Fibroblast of skin of abdomen (primary cell): ENCODE data around the gene DFFB. TPM values are rescaled to one million over a fixed set of nuclear protein-coding genes. Genes with fewer than 3 reads are reported as not detected.
"Not testable (repeated sequence)": the region's sequence is repeated elsewhere in the genome, so short reads cannot be mapped to it uniquely, and the experiment has no call there.

ENCODE experiments used
- DNase-seq: peaks from one replicate; pipeline ENCODE4 v3.0.0-alpha.2; 2013
- polyA plus RNA-seq, 2 experiments: library from polyadenylated mRNA; unstranded; fragments of 120-200 nt; gene quantifications; one replicate each; pipeline ENCODE4 v1.2.1, GENCODE V29; 2013; ENCODE audit not compliant: insufficient read length in 2 of 2

Gene DFFB, protein sequence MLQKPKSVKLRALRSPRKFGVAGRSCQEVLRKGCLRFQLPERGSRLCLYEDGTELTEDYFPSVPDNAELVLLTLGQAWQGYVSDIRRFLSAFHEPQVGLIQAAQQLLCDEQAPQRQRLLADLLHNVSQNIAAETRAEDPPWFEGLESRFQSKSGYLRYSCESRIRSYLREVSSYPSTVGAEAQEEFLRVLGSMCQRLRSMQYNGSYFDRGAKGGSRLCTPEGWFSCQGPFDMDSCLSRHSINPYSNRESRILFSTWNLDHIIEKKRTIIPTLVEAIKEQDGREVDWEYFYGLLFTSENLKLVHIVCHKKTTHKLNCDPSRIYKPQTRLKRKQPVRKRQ
- polyA plus RNA-seq (2013, experiment 1 of 2; ENCODE audit: insufficient read length), result 5.6 TPM
- 6.0 TPM for polyA plus RNA-seq (2013, experiment 2 of 2; ENCODE audit: insufficient read length)

DNA sequence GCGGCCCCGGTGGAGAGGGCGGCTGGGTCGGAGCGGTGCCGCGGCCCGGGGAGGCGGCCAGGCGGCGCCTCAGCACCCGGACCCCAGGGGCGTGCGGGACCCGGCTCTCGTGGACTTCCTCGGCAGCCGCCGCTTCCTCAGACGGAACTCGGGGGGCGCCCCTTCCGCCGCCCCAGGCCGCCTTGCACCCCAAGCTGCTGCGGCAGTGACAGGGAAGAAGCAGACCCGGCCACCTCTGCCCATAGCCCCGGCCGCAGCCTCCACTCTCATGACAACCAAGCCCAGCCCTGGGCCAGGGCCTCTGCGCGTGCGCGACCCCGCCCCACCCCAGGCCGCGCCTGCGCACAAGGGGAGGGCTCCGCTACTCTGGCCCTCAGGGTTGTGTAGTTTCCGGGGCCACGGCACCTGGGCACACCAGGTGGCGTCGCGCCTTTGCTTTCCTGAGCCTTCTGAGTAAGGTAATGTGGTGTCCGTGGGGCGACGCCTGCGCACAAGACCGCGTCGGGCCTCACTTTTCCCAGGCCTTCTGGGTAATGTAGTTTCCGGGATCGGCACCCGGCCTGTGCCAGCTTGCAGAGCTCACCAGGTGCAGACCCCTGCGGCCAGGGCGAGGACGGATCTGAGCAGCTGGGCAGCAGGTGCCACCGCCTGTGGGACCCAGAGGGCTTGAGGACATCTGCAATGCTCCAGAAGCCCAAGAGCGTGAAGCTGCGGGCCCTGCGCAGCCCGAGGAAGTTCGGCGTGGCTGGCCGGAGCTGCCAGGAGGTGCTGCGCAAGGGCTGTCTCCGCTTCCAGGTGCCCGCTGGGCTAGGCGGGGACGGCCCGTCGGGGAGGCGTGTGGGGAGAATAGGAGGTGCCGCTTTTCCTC, at the start of gene DFFB, which contains the start of gene CEP104:
Gene DFFB, plus strand, starts transcription at position 554 of the 868 bp plus-strand sequence. Its CDS starts 128 bp downstream, at position 682.
Gene CEP104, minus strand, starts transcription at position 289 of the 868 bp plus-strand sequence. CDS start 4,804 bp downstream, outside the sequence.
- peak; percentile 73 for DNase-seq

DNA sequence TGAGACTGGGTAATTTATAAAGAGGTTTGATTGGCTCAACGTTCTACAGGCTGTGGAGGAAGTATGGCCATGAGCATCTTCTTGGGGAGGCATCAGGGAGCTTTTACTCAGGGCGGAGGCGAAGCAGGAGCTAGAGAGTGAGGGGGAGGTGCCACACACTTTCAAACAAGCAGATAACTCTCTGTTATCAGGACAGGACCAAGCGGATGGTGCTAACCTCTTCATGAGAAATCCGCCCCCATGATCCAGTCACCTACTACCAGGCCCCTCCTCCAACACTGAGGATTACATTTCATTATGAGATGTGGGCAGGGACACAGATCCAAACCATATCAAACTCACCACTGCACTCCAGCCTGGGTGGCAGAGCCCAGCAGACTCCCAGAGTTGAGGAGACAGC, 49.5 kb upstream of the DFFB start:
- no peak for DNase-seq

DNA sequence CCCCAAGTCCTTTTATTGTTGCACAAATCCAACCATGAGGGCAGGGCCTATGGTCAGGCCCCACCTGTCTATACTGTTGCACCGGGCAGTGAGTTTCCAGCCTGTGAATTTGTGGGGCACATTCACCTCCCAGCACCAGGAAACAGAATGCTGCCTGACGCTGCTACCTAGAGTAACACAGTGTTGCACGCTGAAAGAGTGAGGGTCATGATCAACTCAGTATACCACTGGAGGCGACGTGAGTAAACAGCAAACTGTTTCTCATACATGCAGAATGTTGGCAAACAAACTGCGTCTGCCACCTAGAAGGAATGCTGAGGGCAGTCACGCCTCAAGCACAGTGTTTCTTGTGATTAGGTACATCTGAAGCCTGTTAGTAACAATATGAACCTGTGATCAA, 47.6 kb upstream of the DFFB start:
- DNase-seq, result no peak

DNA sequence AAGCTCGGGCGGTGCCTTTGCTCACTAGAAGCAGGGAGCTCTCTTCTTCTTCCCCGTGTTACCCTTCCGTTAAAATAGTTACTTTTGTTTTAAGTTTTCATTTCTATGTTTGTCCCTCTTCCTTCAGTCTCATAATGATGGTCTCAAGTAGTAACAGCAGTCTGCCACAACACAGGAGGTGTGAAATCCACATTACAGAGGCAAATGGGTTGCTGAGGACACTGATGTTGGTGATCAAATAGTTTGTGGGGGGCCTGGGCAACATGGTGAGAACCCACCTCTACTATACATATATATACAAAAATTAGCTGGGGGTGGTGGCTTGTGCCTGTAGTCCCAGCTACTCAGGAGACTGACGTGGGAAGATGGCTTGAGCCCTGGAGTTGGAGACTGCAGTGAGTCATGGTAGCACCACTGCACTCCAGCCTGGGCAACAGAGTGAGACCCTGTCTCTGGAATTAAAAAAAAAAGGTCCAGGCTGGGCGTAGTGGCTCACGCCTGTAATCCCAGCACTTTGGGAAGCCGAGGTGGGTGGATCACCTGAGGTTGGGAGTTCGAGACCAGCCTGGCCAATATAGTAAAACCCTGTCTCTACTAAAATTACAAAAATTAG, 47.0 kb upstream of the DFFB start:
- DNase-seq, result not testable (repeated sequence)

DNA sequence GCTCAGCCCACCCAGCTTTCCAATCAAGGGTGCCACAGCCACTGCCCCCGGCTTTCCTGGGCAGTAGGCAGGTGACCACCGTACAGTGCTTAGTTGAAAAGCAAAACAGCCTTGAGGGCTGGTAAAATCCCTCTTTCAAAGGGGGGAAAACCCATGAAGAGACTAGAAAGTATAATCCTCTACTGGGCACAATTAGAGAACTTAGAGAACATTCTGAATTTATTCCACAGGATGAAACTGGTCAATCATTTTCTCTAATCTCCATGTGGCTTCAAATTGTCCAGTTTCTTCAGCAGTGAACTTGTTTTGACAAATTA, 45.7 kb upstream of the DFFB start:
- no peak for DNase-seq

DNA sequence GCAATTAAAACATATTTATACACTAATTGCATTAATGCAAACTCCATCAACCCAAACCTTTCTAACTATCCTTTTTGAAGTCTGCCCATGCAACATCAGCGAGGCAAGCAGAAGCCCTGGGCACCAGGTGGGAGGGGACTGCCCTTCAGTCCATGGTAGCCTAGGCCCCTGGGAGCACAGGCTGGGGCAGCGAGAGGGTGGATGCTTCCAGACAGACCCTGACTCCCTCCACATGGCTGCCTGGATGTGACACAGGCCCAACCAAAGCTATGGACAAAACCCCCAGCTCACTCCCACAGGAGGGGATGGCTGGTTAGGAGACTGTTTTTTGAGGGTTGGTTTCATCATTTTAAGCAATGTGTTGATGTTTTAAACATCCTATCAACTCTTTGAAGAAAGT, 43.2 kb upstream of the DFFB start:
- DNase-seq, result no peak

DNA sequence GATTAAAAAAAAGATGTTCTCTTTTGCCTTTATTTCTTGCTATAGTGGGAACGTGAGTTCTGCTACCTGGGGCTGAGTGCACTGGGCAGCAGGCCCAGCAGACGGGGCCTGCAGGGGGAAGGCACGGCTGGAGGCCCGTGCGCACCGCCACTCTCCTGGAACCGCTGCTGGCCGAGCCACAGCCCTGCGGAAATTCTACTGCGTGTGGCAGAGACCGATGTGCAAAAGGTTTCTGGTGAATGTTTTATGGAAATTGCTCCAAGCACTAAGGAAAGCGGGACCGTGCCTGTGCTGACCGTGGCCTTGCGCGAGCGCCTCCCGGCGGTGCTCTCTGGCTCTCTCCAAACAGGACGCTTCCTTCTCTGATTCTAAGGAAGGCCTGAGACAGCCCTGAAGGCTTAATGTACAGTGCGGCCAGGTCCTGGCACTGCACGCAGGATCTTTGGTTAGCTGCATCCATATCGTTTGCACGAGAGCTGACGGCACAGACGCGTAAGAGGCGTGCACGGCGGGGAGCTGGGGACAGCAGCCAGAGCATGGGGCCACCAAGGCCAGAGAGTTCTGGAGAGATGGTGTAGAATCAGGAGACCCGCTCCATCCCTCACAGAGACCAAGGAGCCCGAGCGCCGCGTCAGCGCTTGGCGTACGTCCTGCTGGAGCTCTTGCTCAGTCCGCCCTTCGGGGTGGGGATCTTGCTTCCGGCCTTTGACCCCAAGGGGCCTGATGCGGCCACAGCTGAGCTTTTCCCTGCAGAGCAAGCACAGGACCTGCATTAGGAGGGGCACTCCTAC, 42.3 kb upstream of the DFFB start:
- no peak for DNase-seq

DNA sequence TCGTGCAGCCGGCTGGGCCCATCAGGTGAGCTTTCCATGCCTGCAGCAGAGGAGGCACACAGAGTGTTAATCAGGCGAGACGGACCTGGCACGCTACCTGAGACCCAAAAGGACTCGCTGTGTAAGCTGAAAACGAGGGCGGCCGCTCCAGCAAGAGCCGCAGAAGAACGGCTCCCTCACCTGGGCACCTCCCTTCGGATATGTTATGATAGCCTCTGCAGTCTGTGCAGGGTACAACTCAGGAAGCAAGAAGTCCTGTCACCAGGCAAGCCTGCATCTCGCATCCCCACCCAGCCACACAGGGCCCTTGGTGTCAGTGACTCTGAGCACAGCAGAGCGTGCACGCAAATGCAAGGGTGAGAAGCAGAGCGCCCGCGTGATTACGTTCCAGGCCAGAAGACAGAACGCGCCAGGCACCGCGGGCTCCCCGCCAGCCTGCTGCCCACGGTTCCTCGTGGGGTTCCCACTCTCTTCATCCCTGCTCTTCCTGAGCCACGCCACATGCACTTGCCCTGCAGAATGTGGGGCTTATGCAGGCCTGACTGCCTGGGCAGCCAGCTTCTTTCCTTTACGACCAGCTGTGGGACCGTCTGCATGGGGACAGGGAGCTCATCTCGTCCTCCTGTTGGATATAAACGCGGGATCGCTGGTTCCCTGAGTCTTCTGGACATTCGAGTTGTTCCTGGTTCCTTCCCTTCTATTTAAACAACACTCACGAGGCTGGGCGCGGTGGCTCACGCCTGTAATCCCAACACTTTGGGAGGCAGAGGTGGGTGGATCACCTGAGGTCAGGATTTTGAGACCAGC, 40.7 kb upstream of the DFFB start:
- no peak for DNase-seq

DNA sequence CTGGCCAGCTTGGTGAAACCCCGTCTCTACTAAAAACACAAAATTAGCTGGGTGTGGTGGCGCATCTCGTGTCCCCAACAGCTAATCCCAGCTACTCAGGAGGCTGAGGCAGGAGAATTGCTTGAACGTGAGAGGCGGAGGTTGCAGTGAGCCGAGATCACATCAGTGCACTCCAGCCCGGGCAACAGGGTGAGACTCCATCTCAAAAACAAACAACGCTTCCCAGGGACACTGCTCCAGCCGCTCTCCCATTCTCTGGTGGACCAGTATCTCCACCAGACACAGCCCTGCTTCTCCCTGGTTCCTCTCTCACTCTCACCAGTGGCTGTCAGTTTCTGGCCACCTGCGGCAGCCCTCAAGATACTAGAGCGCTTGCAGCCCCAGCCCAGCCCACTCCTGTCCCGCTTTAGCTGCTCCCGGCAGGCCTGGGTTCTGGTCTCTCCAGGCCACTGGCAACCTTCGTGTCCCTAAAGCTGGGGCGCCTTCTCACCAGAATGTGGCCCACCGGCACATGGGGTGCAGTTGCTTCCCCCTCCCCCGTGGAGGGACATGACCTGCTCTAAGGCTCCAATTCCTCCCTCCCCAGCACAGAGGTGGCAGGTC, 40.0 kb upstream of the DFFB start:
- DNase-seq, result no peak

DNA sequence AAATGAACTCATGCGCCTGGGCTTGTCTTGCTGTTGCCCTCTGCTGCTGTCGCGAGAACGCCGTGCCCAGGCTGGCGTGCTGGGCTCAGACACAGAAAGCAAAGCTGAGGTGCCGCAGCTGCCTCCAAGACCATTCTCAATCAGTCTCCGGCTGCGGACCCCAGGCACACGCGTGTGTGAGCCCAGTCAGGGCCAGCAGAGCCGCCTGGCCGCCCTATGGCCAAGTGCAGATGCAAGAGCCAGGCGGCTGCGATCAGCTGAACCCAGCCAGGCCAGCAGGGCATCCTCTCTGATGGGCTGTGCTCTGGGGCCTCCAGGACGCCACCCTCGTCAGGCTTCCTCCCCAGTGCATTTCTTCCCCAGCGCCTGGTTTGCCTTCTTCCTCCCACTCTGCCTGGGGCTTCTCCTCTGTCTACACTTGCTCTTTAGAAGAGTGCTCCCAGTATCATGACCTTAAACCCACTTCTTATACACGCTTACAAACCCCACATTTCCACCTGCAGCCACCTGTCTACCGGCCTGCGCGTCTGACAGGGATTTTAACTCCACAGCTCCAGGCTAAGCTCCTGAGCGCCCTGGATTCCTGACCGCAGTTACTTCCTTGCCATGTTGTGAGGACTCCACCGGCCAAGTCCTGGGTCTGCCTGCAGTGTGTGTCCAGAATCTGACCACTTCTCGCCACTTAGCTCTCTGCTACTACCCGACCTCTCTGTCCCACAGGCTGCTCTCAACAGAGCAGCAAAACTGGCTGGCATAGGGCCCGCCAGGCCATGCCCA, 39.3 kb upstream of the DFFB start:
- no peak for DNase-seq

DNA sequence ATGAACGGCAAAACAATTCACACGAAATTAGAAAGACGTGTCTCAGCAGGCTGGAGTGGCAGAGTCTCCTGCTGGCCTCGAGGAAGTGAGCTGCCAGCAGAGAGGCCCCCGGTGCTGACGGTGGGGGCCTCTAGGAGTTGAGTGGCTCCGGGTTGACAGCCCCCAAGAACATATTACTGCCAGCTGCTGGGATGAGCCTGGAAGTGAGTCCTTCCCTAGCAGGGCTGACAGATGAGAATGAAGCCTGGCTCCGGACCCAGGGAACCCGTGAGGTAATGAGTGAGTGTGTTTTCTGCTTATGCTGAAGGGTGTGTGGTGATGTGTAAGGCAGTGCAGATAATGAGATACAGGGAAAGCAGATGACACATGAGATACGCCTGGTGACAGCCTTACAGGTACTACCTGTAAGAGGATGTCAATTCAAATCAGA, 37.5 kb upstream of the DFFB start:
- DNase-seq, result no peak

DNA sequence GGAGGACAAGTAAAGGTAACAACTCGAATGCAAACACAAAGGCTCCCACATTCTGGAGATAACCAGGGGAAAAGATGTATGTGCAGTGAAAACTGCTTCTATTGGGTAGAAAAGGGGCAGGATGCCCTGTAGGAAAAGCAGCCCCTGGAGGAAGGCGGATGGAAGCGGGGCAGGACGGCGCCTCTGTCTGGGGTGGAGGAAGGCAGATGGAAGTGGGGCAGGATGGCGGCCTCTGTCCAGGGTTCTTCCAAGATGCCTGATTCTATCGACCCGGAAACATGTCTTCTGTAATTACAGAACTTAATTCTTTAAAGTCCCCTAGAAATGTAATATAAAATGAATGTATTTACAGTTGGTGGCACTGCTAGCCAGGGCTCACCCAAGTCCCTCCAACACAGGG, 37.0 kb upstream of the DFFB start:
- no peak for DNase-seq

DNA sequence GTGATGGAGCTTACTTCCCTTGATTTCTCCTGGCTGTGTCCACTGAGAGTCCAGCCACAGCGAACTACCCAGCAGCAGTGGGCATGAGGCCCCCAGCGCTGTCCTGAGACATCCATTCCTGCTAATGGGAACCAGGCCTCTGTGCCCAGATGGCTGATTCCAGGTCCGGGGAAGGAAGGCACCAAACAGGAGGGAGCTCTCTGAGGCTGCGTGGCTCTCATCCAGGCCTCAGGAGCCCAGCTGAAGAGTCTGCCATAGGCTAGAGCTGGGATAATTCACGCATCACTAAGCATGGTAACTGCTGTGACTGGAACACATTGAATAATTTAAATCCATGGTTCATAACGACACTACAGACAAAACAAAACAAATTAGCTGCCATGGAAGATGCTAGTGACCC, 36.3 kb upstream of the DFFB start:
- no peak for DNase-seq

DNA sequence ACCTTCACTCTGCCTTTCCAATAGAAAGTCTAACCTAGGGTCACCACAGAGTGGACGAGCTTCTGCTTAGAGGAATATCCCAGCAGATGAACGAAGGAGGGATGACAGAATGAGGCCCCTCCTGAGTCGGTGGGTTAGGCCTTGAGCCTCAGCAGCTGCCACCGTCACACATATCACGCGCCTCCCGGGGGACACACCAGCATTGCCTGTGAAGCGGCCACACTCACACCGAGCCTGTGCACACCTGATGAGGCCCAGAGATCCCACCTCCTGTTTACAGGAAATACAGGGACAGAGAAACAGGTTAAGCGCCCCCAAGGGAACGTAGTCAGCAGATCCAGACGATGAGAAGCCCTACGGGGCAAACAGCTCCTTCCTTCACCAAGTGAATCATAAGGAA, 35.8 kb upstream of the DFFB start:
- no peak for DNase-seq

DNA sequence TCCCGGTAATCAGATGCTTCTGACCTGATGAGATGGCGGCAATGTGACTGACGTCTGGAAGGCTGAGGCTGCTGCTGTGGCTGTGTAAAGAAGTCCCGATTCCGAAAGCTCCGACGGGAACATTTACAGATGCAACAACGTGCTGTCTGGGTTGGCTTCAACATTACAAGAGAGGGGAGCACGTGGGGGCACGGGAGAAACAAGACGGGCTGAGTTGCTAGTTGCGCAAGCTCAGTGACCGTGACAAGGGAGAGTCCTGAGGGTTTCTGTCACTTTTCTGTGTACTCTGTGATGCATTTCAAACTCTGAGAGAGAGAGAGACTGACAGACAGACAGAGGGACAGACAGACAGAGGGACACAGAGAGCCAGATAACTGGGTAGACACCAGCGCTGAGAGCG, 35.4 kb upstream of the DFFB start:
- DNase-seq, result no peak

DNA sequence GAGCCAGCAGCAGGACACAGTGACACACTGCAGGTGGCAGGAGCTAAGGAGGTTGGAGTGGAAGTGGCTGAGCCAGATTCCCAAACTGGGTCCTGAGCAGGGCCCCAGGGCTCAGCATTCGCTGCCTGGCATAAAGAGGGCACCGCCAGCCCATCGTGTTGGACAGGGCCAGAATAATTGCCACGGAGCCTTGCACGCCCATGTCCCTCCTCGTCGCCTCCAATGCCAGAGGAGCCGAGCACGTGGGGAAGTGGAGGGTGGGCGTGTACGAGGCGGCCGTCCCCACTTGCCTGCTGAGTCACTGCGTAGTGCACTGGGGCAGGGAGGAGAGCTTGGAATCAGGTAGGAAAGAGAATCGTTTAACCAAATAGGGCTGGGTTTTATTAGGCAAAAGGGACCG, 34.9 kb upstream of the DFFB start:
- DNase-seq, result no peak

DNA sequence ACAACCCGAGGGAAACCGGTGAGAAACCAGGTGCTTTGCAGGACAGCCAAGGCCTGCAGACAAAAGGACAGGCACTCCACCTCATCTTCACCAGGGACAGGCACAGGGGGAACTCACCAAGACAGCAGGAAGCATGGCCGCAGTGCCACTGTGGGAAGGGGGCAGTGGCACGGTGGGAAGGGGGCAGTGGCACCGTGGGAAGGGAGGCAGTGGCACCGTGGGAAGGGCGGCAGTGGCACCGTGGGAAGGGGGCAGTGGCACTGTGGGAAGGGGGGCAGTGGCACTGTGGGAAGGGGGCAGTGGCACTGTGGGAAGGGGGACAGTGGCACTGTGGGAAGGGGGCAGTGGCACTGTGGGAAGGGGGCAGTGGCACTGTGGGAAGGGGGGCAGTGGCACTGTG, 32.6 kb upstream of the DFFB start:
- no peak for DNase-seq

DNA sequence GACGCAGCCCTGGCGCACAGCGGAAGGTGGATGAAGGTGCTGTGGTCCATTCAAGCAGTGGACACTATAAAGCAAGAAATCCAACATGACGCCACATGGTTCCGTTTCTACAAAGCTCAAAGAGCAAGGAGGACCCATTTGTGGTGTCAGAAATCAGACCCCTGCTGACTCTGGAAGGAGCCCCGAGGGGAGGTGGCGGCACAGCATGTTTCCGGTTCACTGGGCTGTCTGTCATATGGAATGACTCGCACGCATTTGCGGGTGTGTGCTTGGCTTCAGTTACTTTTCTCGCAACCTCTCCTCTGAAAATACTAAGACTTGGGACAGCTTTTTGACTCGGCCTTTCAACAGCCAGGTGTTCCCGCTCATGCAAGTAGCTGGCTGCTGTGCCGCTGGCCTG, 31.9 kb upstream of the DFFB start:
- no peak for DNase-seq

DNA sequence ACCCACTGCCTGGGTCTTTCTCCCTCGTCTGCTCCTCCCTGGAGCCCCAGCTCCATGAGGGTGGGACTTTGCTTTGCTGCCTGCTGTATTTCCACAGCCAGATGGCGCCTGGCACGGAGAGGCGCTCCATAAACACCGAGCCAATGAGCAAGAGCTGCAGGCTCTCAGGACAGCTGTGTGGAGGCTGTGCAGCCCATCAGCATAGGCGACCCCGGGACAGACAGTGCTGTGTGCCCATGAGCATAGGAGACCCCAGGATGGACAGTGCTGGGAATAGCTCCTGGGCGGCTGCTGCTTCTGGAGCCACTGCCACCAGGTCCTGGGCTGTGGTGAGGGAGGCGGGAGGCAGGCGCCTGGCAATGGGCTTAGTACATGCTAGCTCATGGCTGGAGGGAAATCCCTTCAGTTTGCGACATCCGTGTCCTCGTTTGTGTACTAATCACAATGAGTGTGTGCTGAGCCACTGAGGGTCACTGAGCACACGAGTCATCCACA, 29.4 kb upstream of the DFFB start:
- no peak for DNase-seq

DNA sequence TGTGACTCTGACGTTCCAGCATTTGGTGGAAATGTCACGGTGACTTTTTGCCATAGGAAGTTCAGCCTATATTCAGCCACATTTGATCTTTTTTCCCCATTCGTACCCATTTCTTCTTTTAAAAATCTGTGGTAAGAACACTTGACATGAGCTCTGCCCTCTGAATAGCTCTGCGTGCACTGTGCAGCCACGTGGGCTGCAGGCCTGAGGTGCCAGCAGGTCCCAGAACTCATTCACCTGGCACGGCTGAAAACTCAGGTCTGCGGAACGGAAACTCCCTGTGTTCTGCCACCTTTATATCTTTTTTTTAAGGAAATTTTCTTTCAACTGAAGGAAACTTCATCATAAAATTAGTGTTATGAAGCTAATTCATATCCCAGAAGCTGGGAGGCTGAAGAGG, 28.9 kb upstream of the DFFB start:
- no peak for DNase-seq
